ENCODE measurements around the gene SEMA5A. TPM values are rescaled to one million over a fixed set of nuclear protein-coding genes. Genes with fewer than 3 reads are reported as not detected.

SEMA5A gene
- total RNA-seq, 4 donors from 2014 or later: 13.4 to 22.3 (median 18.5) TPM

DNA sequence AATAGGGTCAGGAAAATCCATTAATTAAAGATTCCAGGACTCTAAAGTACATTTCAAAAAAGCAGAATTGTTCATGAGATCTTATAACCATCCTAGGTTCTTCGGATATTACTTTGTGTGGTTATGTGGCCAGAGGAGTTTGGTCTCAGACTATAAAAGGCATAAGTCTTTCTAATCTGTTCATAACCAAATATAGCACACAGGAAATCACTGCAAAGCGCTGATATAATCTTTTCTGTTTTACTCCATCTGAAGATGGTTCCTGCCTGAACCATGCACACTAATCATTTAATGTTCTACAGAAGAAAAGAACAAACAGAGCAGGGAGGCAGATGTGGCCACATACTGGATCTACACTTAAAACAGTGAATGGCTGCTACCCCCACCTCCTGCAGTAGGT is 182.8 kb downstream of the SEMA5A start:
- 30 to 35% methylated on average over 2 of the region's 2 CpGs for WGBS, 2 donors
- no peak for DNase-seq (ENCODE audit: low spot score in 2 of 2)
- intact Hi-C loops (cut with DNase I; ENCODE audit: low total_unique reads): loop anchor here (10.0 kb wide), 1 partner anchor 162 kb away; no protein-coding TSS in a partner anchor
- TF ChIP-seq, protein P1, sequence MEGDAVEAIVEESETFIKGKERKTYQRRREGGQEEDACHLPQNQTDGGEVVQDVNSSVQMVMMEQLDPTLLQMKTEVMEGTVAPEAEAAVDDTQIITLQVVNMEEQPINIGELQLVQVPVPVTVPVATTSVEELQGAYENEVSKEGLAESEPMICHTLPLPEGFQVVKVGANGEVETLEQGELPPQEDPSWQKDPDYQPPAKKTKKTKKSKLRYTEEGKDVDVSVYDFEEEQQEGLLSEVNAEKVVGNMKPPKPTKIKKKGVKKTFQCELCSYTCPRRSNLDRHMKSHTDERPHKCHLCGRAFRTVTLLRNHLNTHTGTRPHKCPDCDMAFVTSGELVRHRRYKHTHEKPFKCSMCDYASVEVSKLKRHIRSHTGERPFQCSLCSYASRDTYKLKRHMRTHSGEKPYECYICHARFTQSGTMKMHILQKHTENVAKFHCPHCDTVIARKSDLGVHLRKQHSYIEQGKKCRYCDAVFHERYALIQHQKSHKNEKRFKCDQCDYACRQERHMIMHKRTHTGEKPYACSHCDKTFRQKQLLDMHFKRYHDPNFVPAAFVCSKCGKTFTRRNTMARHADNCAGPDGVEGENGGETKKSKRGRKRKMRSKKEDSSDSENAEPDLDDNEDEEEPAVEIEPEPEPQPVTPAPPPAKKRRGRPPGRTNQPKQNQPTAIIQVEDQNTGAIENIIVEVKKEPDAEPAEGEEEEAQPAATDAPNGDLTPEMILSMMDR (IDR thresholded peaks at IDR 0.05): no peak
- TF ChIP-seq POLR2A (IDR thresholded peaks at IDR 0.05): no peak
- H3K4me3 ChIP-seq (ENCODE audit: low read depth, poor library complexity, severe bottlenecking): no peak overlapping the region

DNA sequence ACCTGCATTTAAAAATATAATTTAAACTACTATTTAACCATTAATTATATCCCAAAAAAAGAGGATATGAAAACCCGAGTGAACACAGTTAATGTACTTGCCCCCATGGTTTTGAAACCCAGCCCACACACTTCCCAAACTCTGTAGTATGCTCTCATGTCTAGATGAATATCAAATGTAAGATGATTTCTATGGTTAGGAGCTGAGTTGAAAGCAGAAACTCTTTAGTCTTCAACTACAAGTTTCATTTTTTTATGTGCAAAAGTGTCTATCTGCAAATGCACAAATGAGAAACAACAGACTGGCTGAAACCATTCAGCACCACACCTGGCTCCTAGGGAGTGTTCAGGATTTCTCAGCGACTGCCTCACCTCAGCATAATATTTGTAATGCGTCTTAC is 183.3 kb downstream of the SEMA5A start:
- H3K4me3 ChIP-seq (ENCODE audit: low read depth, poor library complexity, severe bottlenecking): no peak overlapping the region
- no peak for DNase-seq (ENCODE audit: low spot score in 2 of 2)
- intact Hi-C loops (cut with DNase I; ENCODE audit: low total_unique reads): loop anchor here (10.0 kb wide), 1 partner anchor 162 kb away; no protein-coding TSS in a partner anchor
- TF ChIP-seq, protein P1 (IDR thresholded peaks at IDR 0.05): no peak
- TF ChIP-seq POLR2A (IDR thresholded peaks at IDR 0.05): no peak
- WGBS, 2 donors: 71 to 75% methylated on average over 3 of the region's 3 CpGs

DNA sequence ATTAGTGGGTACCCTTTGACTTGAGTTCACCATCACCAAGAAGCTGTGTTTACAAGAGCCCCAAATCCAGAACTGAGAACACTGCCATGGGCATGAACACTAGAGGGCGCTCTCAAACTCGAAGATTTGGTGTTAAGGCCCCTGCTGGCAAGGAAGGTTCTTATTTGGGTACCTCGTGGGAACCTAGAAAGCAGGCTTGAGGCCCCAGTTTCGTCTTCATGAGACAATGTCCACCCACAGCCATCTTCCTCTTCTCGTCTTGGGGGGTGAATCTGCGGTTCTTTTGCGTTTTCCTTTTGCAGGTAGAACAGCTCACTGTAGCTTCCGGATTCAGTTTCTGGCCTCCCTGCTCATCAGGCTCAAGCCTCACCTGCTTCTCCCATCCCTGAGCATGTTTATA is 184.0 kb downstream of the SEMA5A start:
- no peak overlapping the region for H3K4me3 ChIP-seq (ENCODE audit: low read depth, poor library complexity, severe bottlenecking)
- intact Hi-C loops (cut with DNase I; ENCODE audit: low total_unique reads): loop anchor here (10.0 kb wide), 1 partner anchor 163 kb away; no protein-coding TSS in a partner anchor
- WGBS, 2 donors: 54 to 61% methylated on average over 8 of the region's 8 CpGs
- DNase-seq (ENCODE audit: low spot score in 2 of 2): no peak
- TF ChIP-seq POLR2A (IDR thresholded peaks at IDR 0.05): no peak
- TF ChIP-seq, protein P1 (IDR thresholded peaks at IDR 0.05): no peak

DNA sequence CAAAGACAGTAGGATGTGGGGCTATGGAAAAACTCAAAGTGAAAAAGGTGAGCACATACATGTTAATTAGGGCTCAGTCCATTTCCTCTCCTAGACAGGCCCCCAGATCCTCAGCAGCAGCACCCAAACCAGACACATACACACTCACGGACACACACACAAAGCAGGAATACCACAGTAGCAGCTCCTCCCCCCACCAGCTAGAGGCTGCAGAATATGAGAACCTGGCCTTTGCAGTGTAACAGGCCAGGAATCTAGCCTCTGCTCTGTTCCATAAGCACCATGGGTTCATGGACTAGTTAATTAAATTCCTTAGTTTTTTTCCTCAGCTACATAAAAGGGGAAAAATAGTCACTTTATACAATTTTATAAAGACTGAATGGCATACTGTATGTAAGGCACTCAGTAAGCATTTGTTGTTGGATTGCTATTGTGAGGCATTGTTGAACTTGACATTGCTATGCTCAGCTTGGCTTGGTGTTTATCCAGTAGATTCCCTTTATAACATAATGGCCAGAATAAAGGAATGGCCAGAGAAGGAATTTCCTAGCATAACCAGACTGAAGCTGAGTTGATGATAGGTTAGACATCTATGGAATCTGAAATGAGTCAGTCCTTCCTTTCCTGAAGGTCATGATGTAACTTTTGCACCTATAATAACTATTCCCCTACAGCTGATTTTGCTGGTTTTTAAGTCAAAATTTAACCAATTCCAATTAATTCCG is 186.8 kb downstream of the SEMA5A start:
- 91% methylated on average over 2 of the region's 2 CpGs for WGBS, 2 donors

DNA sequence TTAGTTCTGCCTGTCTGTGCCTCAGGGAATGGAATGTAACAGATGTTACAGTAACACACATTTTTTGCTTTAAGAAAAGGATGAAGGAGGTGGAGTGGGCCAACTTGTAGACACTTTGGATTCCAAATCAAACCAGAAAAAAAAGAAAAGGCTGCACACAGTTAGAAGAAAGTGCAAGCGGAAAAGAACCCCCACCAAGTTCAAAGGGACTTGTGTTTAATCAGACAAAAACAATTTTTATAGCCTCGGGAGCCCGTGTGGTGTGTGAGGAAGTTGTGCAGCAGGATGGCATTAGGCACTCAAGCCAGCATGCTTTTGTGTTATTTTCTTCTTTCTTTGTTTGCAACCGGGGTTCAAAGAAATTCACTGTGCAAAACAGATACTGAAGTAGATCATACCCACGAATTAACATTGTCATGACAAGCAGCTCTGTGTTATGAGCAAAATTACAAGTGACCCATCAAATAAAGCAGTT is 189.5 kb downstream of the SEMA5A start:
- intact Hi-C loops (cut with DNase I; ENCODE audit: low total_unique reads): no loop called here
- no peak overlapping the region for H3K4me3 ChIP-seq (ENCODE audit: low read depth, poor library complexity, severe bottlenecking)
- no peak for DNase-seq (ENCODE audit: low spot score in 2 of 2)
- no peak for TF ChIP-seq POLR2A (IDR thresholded peaks at IDR 0.05)
- TF ChIP-seq, protein P1 (IDR thresholded peaks at IDR 0.05): no peak
- WGBS, 2 donors: 50 to 65% methylated on average over 5 of the region's 5 CpGs

More for the DNA sequence above, 186.8 kb downstream of the SEMA5A start:
- intact Hi-C loops (cut with DNase I; ENCODE audit: low total_unique reads): no loop called here
- DNase-seq (ENCODE audit: low spot score in 2 of 2): no peak
- H3K4me3 ChIP-seq (ENCODE audit: low read depth, poor library complexity, severe bottlenecking): no peak overlapping the region
- TF ChIP-seq POLR2A (IDR thresholded peaks at IDR 0.05): no peak
- TF ChIP-seq, protein P1 (IDR thresholded peaks at IDR 0.05): no peak

Measured in lower leg skin (tissue), 4 donors.